Effector CD4-positive, alpha-beta T cell (primary cell): Measurements from ENCODE around the gene ADISSP.
A peak's percentile ranks its signal among the peaks of the same experiment; 100 is the strongest.
"Not testable (repeated sequence)": the region's sequence is repeated elsewhere in the genome, so short reads cannot be mapped to it uniquely, and the experiment has no call there.

Source experiments
- DNase-seq: peaks from one replicate; pipeline ENCODE4 v3.0.0-alpha.2; 2020

ADISSP gene

DNA sequence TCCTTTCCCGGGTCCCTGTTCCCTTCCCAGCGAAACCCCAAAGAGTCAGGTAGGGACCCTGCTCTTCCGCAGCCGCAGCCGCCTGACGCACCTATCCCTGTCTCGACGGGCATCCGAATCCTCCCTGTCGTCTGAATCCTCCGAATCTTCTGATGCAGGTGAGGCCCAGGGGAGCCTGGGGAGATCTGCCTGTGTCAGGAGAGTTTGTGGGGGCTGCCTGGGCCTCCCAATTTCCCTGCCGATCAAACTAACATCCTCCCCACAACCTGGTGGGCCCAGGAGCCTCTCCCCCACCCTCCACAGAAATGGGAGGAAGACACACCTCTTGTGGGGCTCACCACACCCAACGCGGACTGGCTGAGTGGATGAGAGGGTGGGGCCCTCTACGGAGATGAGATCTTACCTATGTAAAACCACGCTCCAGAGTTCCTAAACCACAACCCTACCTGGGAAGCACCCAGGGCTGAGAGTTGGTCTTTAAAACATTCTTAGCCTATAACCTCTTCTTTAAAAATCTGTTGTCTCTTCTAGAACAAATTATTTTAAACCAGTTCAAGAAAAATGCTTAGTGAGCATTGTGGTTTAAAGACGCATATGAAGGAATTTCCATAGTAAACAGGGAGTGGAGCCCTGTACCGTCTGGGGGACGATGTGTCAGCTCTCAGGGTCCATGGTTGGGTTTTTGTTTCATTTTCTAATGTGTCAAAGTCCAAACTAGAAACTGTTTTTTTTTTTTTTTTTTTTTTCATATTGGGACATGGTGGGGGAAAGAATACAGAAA lies 30.2 kb upstream of the ADISSP start:
- DNase-seq: no peak

DNA sequence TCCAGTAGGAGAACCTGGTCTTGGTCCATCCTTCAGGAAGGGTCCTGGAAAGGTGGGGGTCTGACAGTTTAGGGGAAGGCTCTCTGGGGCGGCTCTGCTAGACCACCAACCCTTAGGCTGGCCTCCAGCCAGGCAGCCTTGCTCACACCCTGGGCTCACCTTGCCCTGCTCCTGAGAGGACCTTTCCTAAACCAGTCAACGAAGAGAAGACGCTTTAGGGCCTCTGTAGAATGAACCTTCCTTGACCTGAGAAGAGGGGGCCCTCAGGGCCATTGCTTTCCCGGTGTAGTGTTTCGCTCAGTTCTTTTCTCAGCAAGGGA lies 29.6 kb upstream of the ADISSP start:
- DNase-seq: no peak

DNA sequence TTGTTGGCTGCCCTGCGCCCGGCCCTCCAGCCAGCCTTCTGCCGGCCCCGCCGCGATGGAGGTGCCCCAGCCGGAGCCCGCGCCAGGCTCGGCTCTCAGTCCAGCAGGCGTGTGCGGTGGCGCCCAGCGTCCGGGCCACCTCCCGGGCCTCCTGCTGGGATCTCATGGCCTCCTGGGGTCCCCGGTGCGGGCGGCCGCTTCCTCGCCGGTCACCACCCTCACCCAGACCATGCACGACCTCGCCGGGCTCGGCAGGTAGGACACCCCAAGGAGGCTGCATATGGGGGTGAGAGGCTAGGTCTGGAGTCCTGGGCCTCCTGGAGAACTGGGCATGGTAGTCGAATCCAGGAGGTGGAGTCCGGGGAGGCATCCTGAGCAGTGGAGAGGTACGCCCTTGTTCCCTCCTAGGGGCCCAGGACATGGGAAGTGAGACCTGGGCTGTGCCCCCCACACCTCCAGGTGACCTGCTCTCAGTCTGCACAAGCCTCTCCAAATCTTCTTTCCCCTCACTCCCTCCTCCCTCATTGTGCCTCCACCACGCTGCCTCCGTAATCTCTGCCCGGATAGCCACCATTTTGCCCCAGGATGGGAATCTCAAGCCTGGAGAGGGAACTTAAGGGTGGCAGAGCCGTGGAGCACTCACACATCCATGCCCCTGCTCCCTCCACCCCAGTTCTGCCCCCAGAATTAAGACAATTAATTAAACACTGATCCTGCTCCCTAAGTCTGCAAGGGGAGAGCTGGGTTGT lies 29.1 kb upstream of the ADISSP start:
- no peak for DNase-seq

DNA sequence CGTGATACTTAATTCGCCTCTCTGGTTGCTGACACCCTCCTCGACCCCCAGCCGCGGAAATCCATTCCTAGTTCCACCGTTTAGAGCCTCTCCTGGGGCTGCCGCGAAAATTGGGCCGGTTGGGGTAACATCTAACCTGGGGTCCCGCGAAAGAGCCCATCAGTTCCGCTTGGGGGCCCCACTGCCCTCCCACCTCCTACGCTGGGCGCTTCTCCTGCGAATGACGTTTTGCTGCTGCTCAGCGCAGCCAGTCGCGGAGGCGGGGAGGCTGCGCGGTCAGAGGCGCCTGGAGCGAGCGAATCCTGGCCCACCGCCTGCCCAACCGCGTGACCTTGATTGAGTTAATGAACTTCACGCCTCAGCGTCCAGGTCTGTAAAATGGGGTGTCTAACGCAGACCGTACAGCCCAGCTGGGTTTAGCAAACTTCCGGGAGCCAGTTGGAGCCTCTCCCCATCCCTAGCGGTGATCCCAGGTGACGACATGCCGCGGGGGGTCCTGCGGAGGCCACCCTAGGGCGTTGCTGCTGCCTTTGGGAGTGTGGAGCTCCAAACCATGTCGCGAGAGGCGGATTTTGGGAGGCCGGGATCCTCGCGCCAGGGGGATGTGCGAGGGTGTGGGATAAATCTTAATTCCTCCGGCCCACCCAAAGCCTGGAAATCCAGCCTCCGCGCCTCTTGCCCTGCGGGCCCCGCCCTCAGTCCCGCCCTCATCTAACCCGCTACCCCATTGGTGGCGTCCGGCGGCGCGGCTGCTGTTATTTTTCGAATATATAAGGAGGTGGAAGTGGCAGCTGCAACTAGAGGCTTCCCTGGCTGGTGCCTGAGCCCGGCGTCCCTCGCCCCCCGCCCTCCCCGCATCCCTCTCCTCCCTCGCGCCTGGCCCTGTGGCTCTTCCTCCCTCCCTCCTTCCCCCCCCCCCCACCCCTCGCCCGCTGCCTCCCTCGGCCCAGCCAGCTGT lies 28.2 kb upstream of the ADISSP start, which contains the start of gene CDC25B:
CDC25B (plus strand) TSS at position 800 of the 958 bp plus-strand sequence. CDS start 222 bp downstream, outside the sequence.
- DNase-seq: peak; percentile 88

DNA sequence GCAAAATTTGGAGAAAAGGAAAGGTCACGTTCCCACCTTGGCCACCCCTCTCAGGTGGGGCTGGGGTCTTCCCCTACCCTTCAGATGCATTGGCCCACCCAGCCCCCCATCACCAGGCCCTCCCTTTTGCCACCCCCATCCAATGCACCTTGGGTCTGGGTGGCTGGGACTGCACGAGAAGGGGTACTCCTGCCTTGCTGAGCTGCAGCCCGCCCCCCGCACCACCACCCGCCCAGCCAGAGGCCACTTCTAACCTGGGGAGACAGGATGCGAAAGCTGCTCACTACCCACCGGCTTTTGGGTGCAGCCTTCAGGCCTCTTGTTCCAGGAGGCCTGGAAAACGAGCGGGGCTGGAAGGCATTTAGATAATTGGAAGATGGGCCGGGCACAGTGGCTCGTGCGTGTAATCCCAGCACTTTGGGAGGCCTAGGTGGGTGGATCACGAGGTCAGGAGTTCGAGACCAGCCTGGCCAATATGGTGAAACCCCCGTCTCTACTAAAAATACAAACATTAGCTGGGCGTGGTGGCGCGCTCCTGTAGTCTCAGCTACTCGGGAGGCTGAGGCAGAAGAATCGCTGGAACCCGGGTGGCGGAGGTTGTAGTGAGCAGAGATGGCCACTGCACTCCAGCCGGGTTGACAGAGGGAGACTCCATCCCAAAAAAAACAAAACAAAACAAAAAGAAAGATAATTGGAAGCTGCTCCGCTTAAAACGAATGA lies 27.3 kb upstream of the ADISSP start:
- DNase-seq: no peak

DNA sequence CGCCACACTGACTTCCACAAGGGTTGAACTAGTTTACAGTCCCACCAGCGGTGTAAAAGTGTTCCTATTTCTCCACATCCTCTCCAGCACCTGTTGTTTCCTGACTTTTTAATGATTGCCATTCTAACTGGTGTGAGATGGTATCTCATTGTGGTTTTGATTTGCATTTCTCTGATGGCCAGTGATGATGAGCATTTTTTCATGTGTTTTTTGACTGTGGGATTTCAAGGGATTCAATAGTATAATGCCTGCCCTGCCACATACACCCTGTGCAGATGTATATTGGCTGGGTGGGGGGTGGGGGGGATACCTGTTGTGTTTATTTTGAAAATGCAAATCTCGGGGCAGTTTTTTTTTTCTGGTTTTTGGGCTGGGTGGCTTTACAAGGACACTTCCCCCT lies 26.6 kb upstream of the ADISSP start:
- DNase-seq: not testable (repeated sequence)

DNA sequence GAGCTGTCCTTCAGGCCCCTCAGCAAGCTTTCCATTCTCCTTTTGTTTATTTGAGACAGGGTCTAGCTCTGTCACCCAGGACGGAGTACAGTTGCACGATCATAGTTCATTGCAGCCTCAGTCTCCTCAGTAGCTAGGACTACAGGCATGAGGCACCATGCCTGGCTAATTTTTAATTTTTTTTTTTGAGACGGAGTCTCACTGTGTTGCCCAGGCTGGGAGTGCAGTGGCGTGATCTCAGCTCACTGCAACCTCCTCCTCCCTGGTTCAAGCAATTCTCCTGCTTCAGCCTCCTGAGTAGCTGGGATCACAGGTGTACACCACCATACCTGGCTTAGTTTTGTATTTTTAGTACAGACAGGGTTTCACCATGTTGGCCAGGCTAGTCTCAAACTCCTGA lies 21.6 kb upstream of the ADISSP start:
- DNase-seq: not testable (repeated sequence)

DNA sequence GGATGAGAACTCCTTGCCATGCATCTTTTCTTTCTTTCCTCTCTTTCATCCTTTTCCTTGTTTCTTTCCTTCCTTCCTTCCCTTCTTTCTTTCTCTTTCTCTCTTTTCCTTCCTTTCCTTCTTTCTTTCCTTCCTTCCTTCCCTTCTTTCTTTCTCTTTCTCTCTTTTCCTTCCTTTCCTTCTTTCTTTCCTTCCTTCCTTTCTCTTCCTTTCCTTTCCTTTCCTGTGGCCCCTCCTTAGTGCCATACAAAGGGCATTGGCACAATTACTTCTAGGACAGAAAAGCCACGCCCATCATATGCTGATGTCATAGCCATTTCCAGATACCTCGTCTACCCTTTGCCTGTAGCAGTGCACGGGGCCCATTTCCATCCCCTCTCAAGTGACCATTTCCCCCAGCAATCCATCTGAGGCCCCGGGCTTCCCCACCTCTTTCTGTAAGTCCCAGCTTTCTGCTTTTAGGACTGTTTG lies 21.2 kb upstream of the ADISSP start:
- DNase-seq: no peak

DNA sequence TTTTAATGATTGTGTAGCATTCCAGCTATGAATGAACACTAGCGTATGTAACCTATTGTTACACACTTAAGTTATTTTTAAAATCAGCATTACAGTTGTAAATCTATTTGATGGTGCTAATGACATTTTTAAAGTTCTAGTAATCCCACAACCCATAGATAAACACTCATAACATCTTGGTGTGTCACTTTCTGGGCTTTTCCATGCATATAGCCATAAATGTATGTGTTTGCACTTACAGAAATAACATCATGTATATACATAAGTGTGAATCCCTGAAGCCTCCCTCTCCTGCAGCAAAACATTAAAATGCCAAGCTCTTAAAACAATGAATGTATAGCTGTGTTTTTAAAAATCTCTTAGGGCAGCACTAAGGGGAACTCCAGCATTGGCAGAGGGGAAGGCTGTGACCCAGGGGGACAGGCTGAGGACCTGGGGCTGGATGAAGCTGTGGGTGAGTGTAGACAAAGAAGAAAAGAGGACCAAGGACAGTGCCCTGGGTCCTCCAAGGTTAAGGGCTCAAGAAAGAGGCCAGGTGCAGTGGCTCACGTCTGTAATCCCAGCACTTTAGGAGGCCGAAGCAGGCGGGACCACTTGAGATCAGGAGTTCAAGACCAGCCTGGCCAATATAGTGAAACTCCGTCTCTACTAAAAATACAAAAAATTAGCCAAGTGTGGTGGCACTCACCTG lies 19.9 kb upstream of the ADISSP start:
- no peak for DNase-seq

DNA sequence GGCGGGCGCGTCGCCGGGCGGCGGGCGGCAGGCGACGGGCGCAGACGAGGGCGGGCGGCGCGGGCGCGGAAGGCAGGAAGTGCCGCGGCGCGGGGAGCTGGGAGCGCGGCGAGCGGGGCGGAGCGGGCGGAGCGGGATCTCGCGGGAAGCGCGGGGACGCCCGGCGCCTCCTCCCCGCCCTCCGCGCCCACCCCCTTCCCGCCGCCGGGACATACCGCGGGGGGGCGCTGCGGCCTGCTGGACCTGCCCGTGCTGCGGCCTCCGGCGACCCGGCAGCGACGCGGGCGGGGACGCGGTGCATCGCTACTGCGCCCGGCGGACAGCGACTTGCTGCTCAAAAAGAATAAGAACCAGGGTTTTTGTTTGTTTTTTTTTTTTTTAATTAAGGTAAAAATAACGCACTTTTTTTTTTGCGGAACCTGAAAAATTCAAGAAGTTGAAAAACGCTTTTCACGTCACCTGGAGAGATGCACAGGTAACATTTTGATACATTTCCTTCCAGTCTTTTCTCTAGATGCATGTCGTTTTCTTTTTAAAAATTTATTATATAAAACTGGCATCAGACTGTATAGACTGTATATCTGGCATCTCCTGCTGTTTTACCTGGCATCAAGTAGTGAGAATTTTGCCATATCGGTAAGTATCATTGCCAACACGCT lies 19.2 kb upstream of the ADISSP start, which contains the start of gene CENPB:
CENPB (minus strand) TSS at position 76 of the 659 bp plus-strand sequence. CDS start 257 bp downstream, outside the sequence.
- DNase-seq: peak; percentile 87

DNA sequence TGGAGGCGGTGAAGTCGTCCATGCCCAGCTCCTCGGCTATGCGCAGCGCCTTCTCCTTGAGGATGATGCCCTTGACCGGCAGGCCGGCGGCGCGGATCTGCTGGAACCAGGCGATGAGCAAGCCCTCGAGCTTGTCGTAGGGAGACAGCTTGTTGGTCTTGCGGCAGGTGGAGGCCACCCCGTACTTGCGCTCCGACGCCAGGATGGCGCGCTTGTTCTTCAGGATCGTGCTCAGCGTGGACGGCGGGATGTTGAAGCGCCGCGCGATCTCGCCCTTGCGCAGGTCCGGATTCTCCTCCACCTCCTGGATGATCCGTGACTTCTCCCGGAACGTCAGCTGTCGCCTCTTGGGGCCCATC lies 18.6 kb upstream of the ADISSP start:
- DNase-seq: peak; percentile 36

DNA sequence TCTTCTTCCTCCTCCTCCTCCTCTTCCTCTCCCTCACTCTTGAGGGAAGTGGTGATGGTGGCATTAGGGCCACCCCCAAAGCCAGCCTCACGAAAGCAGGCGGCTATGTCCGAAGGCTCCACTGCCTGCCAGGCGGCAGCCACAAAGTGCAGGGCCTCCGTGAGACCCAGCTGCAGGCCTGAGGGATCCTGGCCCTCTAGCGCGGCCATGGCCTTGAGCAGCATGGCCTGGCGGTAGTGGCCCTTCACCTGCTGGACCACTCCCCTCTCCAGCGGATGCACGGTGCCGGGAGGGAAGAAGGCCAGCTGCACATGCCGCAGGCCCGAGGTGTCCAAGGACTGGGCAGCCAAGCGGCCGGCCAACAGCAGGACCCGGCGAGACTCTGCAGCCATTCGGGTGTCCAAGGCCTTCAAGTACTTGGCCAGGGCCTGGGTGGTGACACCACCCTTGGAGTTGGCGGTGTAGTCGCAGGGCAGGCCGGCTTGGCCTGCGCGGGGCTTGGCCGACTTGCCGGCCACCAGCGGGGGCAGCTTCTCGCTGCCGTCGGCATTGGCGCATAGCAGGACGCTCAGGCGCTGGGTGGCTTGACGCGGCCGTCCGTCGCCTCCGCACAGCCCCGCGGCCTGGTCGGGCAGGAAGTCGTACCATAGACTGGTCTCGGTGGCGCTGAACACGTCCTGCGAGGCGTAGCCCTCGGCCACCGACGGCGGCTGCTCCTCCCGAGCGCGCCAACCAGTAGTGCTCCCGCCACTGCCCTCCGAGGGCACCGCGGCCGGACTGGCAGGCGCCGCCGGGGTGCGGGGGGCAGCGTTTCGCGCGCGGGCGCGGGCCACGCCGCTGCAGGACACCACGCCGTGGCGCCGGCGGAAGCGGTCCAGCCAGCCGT lies 17.9 kb upstream of the ADISSP start:
- DNase-seq: no peak

DNA sequence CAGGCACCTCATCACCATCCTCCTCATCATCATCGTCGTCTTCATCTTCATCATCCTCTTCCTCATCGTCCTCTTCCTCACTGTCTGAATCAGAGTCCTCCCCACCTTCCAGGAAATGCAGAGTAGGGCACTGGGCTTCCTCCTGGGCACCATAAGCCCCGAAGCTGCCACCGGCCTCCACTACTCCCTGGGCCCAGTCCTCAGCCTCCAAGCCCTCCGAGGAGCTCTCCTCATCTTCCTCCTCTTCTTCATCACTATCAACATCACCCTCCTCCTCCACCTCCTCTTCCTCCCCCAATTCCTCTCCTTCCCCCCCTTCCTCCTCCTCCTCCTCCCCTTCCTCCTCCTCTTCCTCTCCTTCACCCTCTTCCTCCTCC lies 17.3 kb upstream of the ADISSP start:
- no peak for DNase-seq

DNA sequence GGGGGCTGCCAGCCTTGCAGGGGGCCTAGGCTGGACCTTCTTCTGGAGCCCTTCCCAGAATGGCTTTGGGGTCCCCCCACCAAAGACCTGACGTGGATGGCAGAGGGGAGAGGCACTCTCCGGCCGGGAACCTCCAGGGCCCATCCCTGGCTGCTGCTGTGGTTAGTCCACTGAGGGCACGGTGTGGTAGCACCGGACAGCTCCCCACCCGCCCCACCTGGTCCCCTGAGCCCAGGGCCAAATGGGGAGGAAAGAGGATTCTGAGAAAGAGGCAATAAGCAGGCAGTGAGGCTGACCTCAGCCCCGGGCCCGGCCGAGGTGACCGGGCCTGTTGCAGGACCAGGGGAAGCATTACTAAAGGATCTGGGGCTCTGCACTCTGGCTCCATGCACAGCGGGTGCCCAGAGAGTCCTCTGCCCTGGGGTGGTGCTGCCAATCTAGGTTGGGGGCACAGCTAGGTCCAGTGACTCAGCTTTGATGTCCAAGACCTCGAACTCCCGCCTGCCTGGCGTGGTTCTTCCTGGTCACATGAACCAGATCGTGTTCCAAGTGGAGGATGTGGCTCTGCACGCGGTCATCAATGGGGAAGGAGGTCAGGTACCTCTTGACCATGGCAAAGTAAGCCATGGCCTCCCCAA lies 16.8 kb upstream of the ADISSP start:
- no peak for DNase-seq

DNA sequence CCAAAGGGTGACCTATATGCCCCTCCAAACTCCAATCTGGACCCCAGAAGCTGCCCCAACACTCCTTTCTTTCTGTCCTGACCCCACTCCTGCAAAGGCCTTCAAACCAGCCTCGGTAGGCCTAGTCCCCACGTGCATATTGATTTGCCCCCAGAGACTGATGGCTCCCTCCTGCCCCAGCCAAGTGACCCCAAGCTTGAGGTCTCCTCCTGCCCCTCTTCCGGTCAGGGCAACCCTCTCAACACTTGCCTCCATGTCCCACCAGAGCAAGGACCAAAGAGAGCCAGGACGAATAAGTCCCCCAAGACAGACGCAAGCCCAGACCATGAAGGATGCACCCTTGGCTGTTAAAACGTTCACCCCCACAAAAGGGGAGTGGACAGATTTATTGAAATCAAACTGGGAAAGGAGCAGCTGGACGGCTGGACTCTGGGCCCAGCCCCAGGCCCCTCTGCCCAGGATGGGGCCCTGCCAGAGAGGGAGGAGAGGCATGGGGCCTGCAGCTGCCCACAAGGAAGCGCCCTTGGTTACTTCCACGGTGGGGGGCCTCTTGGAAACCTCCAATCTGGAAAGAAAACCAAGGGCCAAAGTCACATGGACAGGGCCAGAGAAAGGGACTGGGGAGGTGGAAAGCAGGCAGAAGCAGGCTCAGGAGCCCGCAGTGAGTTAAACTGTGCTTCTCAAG lies 16.1 kb upstream of the ADISSP start:
- DNase-seq: no peak

DNA sequence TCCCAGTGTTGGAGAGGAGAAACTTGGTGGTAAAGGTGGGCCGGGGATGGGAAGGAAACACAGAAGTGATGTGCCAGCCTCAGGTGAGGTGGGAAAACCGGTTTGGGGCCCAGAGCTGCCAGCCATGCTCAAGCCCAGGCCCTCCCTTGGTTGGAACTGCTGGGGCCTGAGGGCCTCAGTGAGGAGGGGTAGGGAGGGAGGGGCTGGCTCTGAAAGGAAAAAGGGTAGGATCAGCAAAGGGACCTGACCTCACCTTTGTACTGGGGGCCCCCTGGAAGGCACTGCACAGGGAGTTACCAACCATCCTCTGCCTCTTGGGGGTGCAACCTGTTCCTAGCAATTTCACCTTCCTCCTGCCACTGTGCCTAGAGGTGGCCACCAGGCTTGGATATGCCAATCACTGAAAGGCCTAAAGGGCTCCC lies 15.5 kb upstream of the ADISSP start:
- no peak for DNase-seq

DNA sequence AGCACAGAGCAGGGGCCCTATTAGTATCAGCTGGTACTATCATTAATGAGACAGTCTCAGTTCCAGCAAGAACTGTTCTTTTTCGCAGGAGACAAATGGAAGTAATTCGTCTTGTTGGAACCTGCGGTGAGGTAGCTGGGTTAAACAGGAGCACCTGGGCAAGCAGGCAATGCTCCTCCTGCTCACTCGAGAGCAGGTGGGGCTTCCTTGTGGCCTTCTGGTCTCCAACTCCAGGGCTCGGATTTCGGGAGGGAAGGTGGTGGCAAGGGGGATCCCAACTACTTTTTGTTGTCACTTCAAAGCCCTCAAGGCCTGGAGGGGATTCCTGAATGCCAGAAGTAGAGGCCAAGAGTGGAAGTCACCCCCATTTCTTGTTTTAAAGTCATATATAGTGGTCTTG lies 15.0 kb upstream of the ADISSP start:
- no peak for DNase-seq

DNA sequence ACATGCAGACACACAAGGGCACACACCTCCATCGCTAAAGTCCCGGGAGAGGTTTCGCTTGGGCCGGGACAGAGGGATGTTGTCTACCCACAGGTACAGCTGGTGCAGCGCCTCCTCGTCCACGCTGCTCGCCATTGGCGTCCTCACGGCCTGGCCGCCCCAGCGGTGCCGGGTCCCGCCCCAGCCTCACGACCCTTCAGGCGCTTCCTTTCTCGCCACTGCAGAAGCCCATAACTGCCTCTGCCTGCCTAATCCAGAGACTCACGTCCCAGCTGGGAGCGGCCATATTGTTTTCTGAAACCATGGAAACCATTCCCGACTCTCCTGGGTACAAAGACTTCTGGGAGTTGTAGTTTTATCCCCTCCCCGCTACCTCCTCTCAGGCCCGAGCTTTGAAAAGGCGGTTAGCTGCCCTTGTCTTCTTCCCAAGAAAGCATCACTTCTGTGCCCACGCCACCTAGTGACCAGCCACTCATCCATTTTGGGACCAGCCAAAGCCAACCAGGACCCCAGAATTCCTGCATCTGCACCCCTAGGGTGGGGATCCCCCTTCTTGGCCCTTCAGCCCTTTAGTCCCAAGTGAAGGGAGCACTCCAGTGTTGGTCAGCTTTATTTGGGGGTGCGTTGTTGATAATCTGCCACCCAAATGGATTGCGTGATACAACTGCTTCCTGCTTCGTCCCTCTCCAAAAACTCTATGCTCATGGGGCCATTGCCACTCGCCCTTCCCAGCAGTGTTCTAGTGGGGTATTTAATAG lies 13.8 kb upstream of the ADISSP start, which contains the start of gene SPEF1:
SPEF1 (minus strand) TSS at position 296 of the 758 bp plus-strand sequence; CDS start at position 135, 161 bp downstream.
- DNase-seq: peak; percentile 20
